Fibroblast of the aortic adventitia (primary cell): ENCODE measurements around the gene VANGL2. TPM values are rescaled to one million over a fixed set of nuclear protein-coding genes. Genes with fewer than 3 reads are reported as not detected.

Experiments
- DNase-seq: peaks from one replicate; pipeline ENCODE4 v3.0.0-alpha.2; 2010; ENCODE audit warnings: low read depth
- H3K4me3 ChIP-seq: 2 replicates; pipeline ENCODE4 v1.5.1; 2011; ENCODE audit warnings: low read depth, mild to moderate bottlenecking, control low read depth, low read length, moderate library complexity
- total RNA-seq: library from RNA; depleted of rRNA; stranded (reverse); fragments of >200 nt; gene quantifications from 2 replicates; pipeline ENCODE4 v1.2.3, GENCODE V29; 2012; ENCODE audit warnings: low replicate concordance
- TF ChIP-seq, protein P1 (sequence below): IDR thresholded peaks from 2 replicates; pipeline ENCODE4 v1.5.1; 2011; ENCODE audit warnings: mild to moderate bottlenecking, low read length, control low read depth, inconsistent platforms; ENCODE audit not compliant: insufficient read depth

VANGL2 gene
- total RNA-seq, 1 donor: not detected

GRCh38 chr1:160446945-160447600, 46.7 kb downstream of the VANGL2 start:
- H3K4me3 ChIP-seq: no peak overlapping the region
- TF ChIP-seq, protein P1, sequence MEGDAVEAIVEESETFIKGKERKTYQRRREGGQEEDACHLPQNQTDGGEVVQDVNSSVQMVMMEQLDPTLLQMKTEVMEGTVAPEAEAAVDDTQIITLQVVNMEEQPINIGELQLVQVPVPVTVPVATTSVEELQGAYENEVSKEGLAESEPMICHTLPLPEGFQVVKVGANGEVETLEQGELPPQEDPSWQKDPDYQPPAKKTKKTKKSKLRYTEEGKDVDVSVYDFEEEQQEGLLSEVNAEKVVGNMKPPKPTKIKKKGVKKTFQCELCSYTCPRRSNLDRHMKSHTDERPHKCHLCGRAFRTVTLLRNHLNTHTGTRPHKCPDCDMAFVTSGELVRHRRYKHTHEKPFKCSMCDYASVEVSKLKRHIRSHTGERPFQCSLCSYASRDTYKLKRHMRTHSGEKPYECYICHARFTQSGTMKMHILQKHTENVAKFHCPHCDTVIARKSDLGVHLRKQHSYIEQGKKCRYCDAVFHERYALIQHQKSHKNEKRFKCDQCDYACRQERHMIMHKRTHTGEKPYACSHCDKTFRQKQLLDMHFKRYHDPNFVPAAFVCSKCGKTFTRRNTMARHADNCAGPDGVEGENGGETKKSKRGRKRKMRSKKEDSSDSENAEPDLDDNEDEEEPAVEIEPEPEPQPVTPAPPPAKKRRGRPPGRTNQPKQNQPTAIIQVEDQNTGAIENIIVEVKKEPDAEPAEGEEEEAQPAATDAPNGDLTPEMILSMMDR: no peak
- DNase-seq: no peak

- DNase-seq: no peak
- TF ChIP-seq, protein P1: no peak
- H3K4me3 ChIP-seq: no peak overlapping the region
Measured at GRCh38 chr1:160449494-160449893, 49.1 kb downstream of the VANGL2 start.

GRCh38 chr1:160451119-160451858, 50.9 kb downstream of the VANGL2 start:
- TF ChIP-seq, protein P1: no peak
- DNase-seq: no peak
- no peak overlapping the region for H3K4me3 ChIP-seq

GRCh38 chr1:160451859-160452232, 51.5 kb downstream of the VANGL2 start:
- H3K4me3 ChIP-seq: no peak overlapping the region
- no peak for DNase-seq
- TF ChIP-seq, protein P1: no peak

- H3K4me3 ChIP-seq: no peak overlapping the region
- no peak for DNase-seq
- TF ChIP-seq, protein P1: no peak
Measured at GRCh38 chr1:160453443-160453842, 53.1 kb downstream of the VANGL2 start.

DNA sequence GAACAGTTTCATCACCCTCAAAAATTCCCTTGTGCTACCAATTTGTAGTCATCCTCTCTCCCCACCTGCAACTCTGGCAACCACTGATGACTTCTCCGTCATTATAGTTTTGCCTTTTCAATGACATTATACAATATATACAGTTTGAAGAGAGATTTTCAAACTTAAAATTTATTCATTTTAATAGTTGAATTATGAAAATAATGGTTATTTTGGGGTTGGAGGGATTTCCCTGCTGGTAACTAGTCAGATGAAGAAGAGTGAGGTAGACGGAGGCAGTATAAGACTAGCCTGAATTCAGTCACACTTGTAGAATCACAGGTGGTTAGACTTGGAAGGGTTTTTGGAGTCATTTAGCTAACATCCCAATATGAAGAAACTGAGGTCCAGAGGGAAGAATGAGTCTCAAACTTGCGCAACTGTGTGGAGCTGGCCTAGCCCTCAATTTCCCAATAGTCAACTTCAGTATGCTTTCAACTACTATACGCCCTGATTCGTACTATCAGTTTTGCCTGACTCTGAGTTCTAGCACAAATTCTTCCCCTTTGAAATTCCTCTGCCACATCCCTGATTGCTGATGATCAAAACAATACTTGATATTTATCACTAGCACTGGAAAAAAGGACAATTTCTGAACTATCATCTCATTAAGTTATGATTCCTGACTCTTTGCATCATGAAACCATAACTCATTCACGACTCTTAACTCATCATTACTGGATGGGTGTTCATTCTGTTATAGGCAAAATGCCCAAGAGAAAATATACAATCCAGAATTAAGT, 54.2 kb downstream of the VANGL2 start:
- no peak for DNase-seq
- TF ChIP-seq, protein P1: no peak
- no peak overlapping the region for H3K4me3 ChIP-seq
